Stromal cell of bone marrow (primary cell): Measurements from ENCODE around the gene LEP.
"Not testable (repeated sequence)": the region's sequence is repeated elsewhere in the genome, so short reads cannot be mapped to it uniquely, and the experiment has no call there.

ENCODE experiments used
- DNase-seq: peaks from one replicate; pipeline ENCODE4 v3.0.0-alpha.2; 2012; ENCODE audit warnings: low read depth

The LEP gene

DNA sequence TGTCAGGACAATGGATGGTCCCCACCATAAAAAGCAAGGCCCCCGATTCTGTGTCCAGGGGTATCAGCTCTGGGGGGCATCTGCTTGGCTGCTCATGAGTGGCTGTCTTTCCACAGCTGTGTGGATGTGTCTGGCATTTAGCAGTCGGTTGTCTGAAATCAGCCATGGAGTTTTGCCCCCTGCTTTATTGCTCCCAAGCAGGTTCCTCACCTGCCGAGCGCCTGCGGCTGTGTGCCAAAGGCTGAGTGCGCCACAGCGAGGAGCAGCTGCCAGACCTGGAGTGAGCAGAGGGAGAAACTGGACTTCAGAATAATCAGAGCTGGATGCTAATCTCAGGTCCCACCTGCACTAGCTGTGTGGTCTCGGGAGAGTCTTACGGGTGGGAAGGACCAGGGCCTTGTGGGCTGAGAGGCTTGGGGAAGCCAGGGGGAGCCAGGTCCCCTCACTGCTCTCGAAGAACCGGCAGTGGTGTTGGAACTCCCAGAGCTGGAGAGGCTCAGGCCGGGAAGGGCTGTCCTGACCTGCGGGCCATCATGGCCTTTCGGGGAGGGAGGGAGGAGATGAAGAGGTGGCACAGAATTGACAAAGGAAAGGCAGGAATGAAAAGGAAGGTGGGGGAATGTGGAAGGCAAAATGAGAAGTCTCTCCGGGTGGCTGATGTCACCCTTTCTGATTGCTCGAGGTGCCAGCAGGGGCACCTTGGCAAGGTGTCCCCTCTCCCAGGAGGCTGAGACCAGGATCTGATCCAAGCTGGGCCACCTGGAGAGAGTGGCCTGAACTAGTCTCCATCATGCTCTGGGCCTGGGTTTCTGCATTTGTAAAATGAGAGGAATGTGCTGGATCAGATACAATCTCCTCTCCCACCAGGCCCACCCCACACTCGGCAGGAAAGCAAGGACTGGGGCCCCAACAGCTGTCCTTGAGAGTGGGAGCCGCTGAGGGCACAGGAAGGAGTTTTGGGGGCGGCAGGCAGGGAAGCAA is 30.2 kb upstream of the LEP start:
- no peak for DNase-seq

DNA sequence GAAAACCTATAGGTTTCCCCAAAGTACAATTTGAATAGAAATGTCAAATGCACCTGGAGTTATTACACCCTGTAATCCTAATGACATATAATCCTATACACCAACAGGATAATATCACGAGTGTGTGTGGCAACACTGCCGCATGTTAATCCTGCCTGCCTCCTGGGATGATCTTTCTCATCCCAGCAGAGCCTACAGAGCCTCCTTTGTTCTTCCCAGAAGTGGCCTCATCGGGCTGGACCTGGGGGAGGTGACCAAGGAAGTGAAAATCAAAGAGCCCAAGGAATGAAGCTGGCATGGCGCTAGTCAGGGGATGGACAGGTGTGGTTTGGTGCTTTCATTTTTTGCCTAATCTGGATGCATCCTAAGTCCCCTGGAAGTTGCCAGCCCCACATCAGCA is 29.5 kb upstream of the LEP start:
- DNase-seq, result no peak

DNA sequence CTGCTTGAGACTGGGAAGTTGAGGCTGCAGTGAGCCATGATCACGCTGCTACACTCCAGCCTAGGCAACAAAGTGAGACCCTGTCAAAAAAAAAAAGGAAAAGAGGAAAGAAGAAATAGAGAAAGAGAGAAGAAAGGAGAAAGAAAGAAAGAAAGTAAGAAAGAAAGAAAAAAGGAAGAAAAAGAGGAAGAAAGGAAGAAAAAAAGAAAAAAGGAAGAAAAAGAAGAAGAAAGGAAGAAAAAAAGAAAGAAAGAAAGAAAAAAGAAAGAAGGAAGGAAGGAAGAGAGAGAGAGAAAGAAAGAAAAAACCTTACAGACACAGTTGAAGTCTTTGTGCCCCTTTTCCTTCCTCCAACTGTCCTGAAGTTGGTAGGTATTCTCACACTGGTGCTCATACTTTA is 26.6 kb upstream of the LEP start:
- no peak for DNase-seq

DNA sequence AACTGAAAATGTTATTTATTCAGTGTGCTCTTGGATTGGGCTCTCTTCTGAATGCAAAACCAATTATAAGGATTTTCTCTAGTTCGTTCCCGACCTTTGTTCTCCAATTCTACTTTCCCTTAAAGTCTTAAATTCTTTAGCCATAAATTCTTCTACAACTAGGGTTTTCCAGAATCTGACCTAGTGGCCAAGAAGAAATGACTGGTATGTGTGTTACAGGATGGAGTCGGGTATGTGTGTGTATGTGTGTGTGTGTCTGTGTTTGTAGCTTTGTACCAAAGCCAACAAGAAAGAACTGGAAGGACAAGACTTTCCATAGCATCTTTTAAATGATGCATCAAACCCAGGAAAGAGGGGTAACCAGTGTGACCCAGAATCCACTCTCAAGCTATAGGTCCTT is 25.8 kb upstream of the LEP start:
- DNase-seq, result peak; percentile 54

DNA sequence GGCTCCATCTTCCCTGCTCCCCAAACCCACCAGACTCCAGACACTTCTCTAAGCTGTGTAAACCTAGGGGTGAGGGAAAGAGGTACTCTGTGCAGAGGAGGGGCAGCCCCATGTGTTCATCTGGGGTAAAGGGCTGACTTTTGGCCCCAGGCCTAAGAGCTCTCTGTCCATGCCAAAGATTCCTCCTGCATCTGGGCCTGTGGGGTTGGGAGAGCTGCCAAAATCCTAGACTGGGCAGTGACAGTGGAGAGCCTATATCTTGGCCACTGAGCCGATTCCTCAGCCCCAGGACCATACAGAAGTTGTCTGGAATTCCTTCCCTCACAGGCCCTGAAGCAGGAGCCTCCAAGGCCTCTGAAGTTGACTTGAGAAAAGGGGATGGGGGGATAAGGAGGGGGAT is 25.3 kb upstream of the LEP start:
- peak; percentile 11 for DNase-seq

DNA sequence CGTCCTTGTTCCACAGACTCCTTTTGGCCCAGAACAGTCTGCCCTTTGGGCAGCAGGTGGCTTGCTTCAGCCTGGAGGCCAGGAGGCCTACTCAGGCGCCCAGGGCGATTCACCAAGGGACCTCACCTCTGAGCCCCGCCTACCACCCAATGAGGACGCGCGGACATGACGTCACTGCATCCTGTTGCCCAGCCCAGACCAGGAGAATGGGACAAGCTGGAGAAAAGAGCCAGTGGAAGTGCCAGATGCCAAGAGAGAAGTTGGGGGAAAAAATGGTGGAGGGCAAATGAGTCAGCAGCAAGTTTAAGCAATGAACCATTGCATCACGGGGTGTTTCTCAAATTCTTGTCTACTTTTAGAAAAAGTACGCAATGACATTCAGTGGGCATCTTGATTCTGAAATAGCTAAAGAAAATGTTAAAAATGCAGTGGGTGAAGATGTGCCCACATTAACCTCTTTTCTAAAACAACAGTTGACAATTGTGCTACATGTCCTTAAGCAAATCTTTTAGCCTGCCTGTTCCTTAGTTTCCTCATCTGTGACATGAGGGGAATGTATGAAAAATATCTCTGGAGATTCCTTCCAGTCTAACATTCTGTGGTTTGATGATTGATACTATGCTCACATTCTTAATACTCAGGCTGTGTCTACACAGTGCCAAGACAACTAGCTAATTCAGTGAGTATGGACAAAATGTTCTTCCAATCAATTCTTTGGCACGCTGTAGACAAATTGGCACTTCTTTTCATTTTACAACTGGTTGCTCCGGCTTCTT is 23.9 kb upstream of the LEP start:
- DNase-seq, result peak; percentile 70

DNA sequence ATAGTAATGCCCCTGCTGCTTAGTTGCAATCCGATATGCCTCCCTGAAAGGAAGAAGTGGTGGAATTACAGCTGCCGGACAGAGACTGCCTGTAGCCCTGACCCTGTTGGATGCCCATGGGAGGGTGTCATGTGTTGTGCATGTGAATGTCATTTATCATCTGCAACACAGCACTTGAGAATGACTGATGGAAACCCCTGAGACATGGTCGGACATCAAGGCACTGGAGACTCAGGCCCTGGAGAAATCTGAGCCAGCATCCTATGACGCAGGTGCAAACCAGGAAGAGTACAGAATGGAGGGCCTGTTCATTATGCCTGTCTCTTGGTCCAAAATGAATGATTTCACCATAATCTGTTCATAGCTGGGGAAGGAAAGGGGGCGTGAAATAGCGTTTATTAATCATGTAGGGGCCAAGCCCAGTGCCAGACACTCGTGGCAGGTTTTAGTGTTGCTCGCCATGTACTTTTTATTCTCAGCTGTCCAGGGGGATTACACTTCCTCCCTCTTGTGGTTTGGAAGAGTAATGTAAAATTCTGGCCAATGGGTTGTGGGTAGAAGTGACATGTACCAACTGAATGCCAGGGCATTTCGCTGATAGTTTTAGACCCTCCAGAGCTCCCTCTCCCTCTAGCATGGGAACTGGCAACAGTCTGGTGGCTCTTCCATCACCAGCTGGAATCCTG is 23.0 kb upstream of the LEP start:
- DNase-seq, result no peak

DNA sequence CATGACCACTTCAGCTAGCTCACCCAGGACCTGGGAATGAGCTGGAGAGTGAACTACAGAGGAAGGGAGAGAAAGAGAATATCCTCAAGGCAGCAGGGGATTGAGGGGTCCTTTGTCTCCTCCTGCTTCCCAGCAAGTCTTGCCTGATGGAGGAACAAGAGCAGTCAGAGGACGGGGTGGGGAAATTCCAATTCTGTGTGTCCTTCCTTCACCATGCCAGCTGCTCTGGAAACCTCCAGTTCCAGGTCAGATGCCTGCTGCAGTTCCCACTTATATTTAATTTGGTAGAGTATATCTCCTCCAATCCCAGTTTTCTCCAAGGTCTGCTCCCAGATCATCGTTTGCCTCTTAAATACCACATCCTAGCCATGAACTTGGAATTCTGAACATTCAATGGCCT is 21.4 kb upstream of the LEP start:
- DNase-seq, result no peak

DNA sequence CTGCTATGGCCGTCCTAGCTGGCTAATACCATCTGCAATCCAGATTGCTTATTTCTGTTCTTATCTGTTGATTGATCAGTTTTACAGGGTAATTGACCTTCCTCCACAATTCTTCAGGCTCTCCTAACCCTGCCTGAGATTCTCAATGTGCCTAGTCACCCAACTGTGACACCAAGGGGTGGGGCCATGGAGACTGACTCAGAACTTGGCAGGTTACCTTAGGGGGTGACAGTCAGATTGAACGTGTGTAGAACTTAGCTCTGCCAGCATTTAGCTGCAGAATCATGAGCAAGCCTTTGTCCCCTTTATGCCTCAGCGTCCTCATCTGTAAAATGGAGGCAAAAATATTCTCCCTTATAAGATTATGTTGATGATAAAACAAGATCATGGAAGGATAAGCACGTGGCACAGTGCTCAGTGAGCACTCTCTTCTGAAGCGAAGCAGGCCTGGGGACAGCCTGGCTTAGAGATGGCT is 19.1 kb upstream of the LEP start:
- peak; percentile 50 for DNase-seq

DNA sequence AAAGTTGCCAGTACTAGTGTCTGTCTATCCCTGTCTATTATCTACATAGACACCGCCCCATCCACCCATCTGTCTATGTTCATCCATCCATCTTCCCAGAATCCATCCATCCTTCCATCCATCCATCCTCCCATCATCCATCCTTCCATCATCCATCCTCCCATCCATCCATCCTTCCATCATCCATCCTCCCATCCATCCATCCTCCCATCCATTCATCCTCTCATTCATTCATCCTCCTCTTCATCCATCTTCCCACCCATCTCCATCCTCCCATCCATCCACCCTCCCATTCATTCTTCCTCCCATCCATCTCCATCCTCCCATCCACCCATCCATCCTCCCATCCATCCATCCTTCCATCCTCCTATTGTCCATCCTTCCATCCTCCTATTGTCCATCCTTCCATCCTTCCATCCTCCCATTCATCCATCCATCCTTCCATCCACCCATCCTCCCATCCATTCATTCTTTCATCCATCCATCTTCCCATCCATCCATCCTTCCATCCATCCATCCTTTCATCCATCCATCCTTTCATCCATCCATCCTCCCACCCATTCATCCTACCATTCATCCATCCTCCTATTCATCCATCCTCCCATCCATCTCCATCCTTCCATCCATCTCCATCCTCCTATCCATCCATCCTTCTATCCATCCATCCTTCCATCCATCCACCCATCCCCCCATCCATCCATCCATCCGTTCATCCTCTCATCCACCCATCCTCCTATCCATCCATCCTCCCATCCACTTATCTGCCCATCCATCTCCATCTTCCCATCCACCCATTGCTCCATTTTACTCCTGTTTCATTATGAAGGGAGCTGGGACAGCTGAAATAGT is 14.7 kb upstream of the LEP start:
- no peak for DNase-seq

DNA sequence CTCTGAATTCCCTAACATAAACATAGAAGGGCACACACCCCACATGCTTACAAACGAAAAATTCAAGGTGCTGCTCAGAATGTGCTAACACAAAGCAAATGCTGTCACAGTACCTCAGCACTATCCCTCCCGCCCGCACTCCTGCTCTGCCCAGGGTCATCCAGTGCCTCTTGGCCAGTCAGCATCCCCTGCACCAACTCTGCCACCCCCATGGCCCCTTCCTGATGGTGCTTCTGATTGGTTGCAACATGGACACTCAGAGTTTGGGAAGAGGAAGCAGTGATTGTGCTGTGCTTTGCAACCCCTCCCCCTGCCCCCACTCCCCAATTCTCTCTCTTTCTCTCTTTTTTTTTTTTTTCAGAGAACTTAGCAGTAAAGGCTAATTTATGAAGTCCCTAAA is 13.8 kb upstream of the LEP start:
- no peak for DNase-seq

DNA sequence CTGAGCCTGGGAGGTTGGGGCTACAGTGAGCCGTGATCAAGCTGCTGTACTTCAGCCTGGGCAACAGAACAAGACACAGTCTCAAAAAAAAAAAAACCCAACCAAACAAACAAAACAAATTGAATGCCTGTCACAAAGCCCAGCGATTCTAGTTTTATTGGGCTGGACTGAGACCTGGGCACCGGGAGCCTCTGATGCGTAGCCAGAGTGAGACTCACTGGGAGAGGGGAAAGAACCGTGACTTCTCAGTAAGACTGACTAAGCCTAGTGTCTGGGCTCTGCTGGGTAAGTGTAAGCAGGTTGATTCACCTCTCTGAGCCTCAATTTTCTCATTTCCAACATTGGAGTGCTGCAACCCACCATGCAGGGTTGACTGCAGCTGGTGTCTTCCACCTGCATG is 10.1 kb upstream of the LEP start:
- DNase-seq, result no peak

DNA sequence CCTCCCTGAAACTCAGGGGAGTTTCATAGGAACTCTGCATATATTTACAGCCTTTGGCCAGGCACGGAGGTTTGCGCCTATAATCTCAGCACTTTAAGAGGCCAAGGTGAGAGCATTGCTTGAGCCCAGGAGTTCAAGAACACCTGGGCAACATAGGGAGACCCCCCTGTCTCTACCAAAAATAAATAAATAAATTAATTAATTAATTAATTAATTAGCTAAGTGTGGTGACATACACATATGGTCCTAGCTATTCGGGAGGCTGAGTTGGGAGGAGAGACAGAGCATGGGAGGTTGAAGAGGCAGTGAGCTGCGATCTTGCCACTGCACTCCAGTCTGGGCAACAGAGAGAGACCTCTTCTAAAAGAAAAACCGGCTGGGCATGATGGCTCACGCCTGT is 9.4 kb upstream of the LEP start:
- no peak for DNase-seq

DNA sequence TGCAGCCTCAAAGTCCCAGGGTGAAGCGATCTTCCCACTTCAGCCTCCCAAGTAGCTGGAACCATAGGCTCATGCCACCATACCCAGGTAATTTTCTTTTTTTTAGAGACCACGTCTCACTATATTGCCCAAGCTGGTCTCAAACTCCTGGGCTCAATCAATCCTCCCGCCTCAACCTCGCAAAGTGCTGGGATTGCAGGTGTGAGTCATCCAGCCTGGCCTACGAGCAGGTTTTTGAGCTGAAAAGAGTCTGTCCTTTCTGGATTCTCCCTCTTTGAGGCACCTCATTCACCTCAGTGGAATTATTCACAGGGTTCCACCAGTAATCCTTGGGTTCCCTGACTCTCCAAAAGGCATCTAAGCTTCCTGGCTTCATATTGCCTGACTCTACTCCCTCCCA is 7.6 kb upstream of the LEP start:
- DNase-seq, result no peak

DNA sequence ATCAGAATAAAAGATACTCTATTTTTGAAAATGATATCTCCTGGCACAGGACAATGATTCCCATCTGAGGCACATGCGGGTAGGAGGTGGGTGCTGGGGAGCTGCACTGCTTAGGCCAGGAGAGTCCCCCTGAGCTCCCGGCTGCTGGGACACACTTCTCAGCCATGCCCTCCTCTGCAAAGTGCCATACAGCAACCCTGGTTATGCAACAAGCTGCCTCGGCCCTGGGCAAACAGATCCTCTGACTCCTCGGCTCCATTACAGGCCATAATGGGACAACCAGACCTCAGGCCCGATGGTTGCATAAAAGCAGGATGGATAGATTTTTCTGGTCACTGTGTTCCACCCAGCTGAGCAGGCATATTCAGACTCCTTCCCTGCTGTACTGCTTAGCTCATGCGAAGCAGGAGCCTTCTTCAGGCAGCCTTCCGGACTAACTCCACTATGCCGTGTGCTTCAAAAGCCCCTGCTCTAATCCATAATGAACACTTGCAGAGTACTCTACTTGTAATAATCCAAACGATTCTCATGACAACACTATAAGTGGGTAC is 6.5 kb upstream of the LEP start:
- DNase-seq, result no peak

DNA sequence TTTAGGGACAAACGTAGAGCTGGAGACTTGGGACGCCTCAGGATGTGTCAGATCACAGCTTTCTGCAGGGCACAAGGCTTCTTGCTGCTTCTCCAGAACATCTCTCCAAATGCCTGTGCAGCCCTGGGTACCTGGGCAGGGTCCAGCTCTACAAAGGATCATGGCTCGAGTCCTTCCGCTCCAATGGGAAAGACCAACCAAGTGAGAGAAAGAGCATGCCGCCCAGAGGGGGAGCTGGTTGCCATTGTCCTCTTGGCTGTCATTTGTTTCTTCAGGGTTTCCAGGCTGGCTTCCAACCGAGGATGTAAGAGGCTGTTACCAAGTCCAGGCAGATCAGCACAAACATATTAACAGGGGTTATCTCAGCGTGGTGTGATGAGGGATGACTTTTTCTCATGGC is 5.6 kb upstream of the LEP start:
- no peak for DNase-seq

DNA sequence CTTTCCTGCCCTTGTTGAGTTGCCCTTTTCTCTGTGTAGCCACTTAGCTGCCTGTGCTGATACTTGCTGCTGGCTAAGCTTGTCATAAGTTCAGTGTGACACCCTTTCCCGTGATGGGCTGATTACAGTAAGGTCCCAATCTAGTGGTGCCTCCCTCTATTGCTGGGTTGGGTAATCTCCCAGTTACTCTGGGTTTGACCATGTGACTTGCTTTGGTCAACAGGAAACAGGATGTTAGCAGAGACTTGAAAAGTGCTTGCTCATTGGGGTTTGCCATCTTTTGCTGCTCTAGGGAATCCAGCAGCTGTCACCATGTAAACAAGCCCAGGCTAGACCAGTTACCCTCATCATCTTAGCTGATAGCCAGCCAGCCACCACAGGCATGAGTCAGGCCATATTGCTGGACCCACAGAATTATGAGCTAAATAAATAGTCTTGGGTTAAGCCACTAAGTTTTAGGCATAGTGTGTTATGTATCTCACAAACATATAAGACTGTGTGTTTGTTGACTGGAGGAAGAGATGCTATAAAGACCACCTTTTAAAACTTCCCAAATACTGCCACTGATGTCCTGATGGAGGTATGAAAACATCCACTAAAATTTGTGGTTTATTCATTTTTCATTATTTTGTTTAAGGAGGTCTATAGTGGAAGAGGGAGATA is 4.0 kb upstream of the LEP start:
- DNase-seq, result peak; percentile 93

DNA sequence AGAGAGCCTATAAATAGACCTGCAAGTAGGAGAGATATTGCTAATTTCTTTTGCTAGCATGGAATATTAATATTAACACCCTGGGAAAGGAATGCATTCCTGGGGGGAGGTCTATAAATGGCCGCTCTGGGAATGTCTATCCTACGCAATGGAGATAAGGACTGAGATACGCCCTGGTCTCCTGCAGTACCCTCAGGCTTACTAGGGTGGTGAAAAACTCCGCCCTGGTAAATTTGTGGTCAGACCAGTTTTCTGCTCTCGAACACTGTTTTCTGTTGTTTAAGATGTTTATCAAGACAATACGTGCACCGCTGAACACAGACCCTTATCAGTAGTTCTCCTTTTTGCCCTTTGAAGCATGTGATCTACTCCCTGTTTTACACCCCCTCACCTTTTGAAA is 1.9 kb upstream of the LEP start:
- not testable (repeated sequence) for DNase-seq

DNA sequence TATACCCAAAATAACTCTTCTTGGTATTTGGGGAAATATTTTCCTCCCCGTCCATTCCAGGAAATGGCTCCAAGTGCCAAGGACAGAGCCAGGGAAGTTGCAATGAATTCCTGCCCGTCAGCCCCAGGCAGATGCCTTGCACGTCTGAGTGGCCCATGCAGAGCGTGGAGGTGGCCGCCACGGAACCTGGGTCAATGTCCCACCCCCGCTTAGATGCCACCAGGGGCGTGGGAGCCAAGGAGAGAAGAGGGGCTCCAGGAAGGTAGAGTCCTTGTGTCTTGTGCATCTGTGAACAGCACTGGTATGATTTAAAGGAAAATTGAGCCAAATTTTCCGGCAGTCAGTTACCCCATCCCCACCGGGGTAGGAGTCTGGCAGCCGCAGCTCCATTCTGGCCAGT is 1.6 kb downstream of the LEP start:
- no peak for DNase-seq

DNA sequence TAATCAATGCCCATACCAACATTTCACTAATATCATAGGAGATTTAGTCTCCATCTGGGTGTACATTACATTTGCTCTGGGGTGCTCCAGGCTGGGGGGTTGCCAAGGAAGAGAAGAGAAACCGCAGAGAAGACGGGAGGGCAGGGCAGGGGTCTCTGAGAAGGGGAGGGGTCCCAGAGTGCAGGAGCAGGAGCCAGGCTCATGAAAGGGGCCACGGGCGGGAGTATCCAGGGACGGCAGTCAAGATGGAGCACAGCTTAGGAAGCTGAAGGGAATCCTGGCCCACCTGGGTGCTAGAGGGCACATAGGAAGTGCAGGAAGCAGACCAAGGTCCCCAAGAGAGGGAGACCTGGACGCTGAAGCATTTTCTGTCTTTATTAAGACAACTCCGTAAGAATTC is 2.2 kb downstream of the LEP start:
- DNase-seq, result no peak

DNA sequence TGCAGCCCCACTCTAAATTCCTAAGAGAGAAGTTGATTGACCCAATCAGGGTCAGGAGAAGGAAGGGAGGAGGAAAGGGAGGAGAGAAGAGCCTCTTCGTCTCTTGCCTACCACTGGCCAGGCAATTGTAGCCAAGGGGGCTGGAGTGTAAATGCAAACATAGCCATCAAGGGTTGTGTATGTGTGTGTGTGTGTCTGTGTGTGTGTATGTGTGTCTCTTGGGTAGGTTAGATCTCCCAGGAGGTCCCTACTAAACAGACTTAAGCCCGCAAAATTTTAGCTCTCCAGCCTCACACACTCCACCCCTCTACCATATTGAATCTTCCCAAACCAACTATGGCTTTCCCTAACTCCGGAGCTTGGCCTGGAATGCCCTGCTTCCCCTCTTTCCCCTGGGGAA is 3.8 kb downstream of the LEP start:
- no peak for DNase-seq
